AG09319 (cell line): Measurements from ENCODE around the gene ALOX12B.

Experiments
- DNase-seq: peaks from one replicate; pipeline ENCODE4 v3.0.0-alpha.2; 2010; ENCODE audit warnings: low read depth; ENCODE audit errors: extremely low read depth
- CTCF ChIP-seq: IDR thresholded peaks from 2 replicates; pipeline ENCODE4 v1.5.1; 2011; ENCODE audit warnings: low read depth, mild to moderate bottlenecking, inconsistent platforms, low read length, moderate library complexity

The ALOX12B gene

GRCh38 chr17:8091033-8091687 is 3.6 kb upstream of the ALOX12B start:
- no peak for TF ChIP-seq CTCF
- no peak for DNase-seq

DNA sequence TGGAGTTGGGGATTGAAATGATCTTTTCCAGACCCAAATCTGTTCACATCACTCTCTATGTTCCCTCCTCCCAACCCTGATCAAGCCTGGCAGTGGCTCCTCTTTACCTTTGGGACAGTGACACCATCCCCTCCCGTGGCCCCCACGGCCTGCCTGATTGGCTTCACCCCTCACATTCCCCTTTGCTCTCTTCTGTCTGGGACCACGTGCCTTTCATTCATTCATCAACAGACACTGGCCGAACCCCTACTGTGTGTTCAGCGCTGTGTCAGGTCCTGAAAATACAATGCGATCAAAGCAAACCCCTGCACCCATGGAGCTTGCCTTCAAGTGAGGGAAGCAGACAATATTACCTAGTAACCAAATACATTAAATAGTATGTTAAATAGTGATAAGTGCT is 2.2 kb upstream of the ALOX12B start:
- TF ChIP-seq CTCF: no peak
- DNase-seq: no peak

DNA sequence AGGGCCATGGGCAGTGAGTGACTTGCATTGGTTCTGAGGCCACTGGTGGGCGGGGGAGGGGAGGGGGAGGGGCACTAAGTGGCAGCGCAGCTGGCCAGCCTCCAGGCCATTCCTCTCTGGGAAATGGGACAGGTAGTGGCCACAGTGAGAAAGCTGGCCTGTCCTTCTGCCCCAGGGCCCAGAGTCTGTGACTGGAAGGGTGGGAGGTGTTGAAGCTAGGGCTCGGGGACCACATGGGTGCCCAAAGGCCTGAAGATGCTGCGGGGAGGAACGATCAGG is 375 bp upstream of the ALOX12B start:
- no peak for TF ChIP-seq CTCF
- no peak for DNase-seq

DNA sequence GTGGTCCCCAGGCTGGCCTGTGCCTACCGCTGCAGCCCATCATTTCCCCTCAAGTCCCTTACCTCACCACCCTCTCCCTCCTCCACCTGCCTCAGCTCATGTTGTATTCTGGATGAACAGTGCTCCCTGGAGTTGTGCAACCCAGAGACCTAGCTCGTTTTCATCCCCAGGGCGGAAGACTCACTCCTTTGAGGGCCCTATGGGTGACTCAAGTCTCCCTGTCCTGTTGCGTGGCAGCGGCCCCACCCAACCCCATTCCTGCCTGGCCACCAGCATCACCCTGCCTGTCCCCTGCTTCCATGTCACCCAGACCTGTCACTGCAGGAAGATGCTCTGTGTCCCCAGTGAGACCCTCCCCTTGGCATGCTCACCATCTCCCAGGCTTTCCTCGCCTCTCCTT is 3.3 kb downstream of the ALOX12B start:
- no peak for DNase-seq
- TF ChIP-seq CTCF: no peak

GRCh38 chr17:8082292-8082691 is 5.2 kb downstream of the ALOX12B start:
- no peak for TF ChIP-seq CTCF

DNA sequence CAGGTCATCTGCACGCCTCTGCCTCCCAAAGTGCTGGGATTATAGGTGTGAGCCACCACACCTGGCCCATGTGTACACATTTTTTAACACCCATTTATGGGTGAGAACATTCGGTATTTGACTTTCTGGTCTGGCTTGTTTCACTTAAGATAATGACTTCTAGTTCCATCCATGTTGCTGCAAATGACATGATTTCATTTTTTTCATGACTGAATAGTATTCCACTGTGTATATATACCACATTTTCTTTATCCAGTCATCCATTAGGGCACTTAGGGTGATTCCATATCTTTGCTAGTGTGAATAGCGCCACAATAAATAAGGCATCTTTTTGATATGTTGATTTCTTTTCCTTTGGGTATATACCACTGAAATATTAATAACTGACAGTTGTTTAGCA is 5.6 kb downstream of the ALOX12B start:
- DNase-seq: no peak
- no peak for TF ChIP-seq CTCF

More at GRCh38 chr17:8082292-8082691, 5.2 kb downstream of the ALOX12B start:
- DNase-seq: no peak

GRCh38 chr17:8080799-8081219 is 6.7 kb downstream of the ALOX12B start:
- TF ChIP-seq CTCF: no peak
- DNase-seq: no peak
